Measurements from ENCODE around the gene PNMA1. TPM values are rescaled to one million over a fixed set of nuclear protein-coding genes. Genes with fewer than 3 reads are reported as not detected.

Gene PNMA1
- total RNA-seq, 1 donor from 2014 or later, result 13.9 TPM

GRCh38 chr14:73752297-73752992, 38.3 kb upstream of the PNMA1 start:
- DNase-seq (peak; percentile 90), ATAC-seq (peak; percentile 69)
- intact Hi-C loops (cut with micrococcal nuclease), result no loop called here

GRCh38 chr14:73751157-73751691, 37.0 kb upstream of the PNMA1 start:
- ATAC-seq (no peak), DNase-seq (no peak)
- intact Hi-C loops (cut with micrococcal nuclease), result no loop called here

GRCh38 chr14:73750531-73750901, 36.3 kb upstream of the PNMA1 start:
- intact Hi-C loops (cut with micrococcal nuclease), result no loop called here
- no peak for DNase-seq
- ATAC-seq, result no peak

- DNase-seq (no peak), ATAC-seq (no peak)
- intact Hi-C loops (cut with micrococcal nuclease), result no loop called here
These were observed 35.7 kb upstream of the PNMA1 start for GRCh38 chr14:73749706-73750530.

- no peak for ATAC-seq
- no peak for DNase-seq
These were observed 34.7 kb upstream of the PNMA1 start for GRCh38 chr14:73748858-73749357.

GRCh38 chr14:73747379-73748211, 33.4 kb upstream of the PNMA1 start:
- no peak for DNase-seq
- no peak for ATAC-seq

More at GRCh38 chr14:73748858-73749357, 34.7 kb upstream of the PNMA1 start:
- intact Hi-C loops (cut with micrococcal nuclease), result no loop called here

GRCh38 chr14:73746520-73747378, 32.6 kb upstream of the PNMA1 start:
- intact Hi-C loops (cut with micrococcal nuclease), result no loop called here
- ATAC-seq (peak; percentile 9), DNase-seq (no peak)

More at GRCh38 chr14:73747379-73748211, 33.4 kb upstream of the PNMA1 start:
- intact Hi-C loops (cut with micrococcal nuclease), result no loop called here

- DNase-seq (no peak), ATAC-seq (no peak)
- intact Hi-C loops (cut with micrococcal nuclease), result no loop called here
These were observed 31.7 kb upstream of the PNMA1 start for GRCh38 chr14:73745571-73746519.

- ATAC-seq (no peak), DNase-seq (no peak)
- intact Hi-C loops (cut with micrococcal nuclease), result no loop called here
These were observed 30.8 kb upstream of the PNMA1 start for GRCh38 chr14:73744874-73745529.

GRCh38 chr14:73744175-73744867, 30.1 kb upstream of the PNMA1 start:
- ATAC-seq (no peak), DNase-seq (peak; percentile 31)
- intact Hi-C loops (cut with micrococcal nuclease), result no loop called here

GRCh38 chr14:73743431-73743931, 29.3 kb upstream of the PNMA1 start:
- DNase-seq, result peak; percentile 73
- intact Hi-C loops (cut with micrococcal nuclease), result no loop called here
- peak; percentile 17 for ATAC-seq

GRCh38 chr14:73742520-73743238, 28.5 kb upstream of the PNMA1 start:
- DNase-seq, result no peak
- intact Hi-C loops (cut with micrococcal nuclease), result no loop called here
- ATAC-seq, result no peak

- intact Hi-C loops (cut with micrococcal nuclease), result no loop called here
- ATAC-seq, result peak; percentile 2
These were observed 27.8 kb upstream of the PNMA1 start for GRCh38 chr14:73741876-73742519.

GRCh38 chr14:73741386-73741875, 27.2 kb upstream of the PNMA1 start:
- DNase-seq (peak; percentile 81), ATAC-seq (peak; percentile 79)
- intact Hi-C loops (cut with micrococcal nuclease), result no loop called here

More at GRCh38 chr14:73741876-73742519, 27.8 kb upstream of the PNMA1 start:
- no peak for DNase-seq

All from left ventricle myocardium superior (tissue), 1 donor.